Measurements from ENCODE around the gene MET. TPM values are rescaled to one million over a fixed set of nuclear protein-coding genes. Genes with fewer than 3 reads are reported as not detected.

Gene MET
- total and polyA plus RNA-seq, 12 donors, result 3.1 to 23.3 (median 15.0) TPM

- DNase-seq (no peak), ATAC-seq (no peak)
- 78 to 91% methylated on average over 1 of the region's 1 CpG for WGBS, 2 donors
- Histone ChIP-seq H3K4me1 (peaks cover 0 to 17% (median 0%) of the 10 kb centered on the region in 9 donors), H3K27ac (no peak overlapping the region), H3K27me3 (no peaks in the 10 kb centered on the region), H3K4me3 (no peak overlapping the region), H3K36me3 (no peaks in the 10 kb centered on the region), H3K9me3 (no peaks in the 10 kb centered on the region)
- no peak for TF ChIP-seq CTCF (IDR thresholded peaks at IDR 0.05)
- intact Hi-C loops (cut with DNase I), result no loop called here
Measured at GRCh38 chr7:116770941-116771340, 98.9 kb downstream of the MET start.

- no peaks in the 10 kb centered on the region for H3K9me3 ChIP-seq
- 93 to 95% methylated on average over 7 of the region's 7 CpGs for WGBS, 2 donors
- intact Hi-C loops (cut with DNase I), result no loop called here
- ATAC-seq (no peak), DNase-seq (no peak)
- no peaks in the 10 kb centered on the region for H3K27me3 ChIP-seq
- H3K36me3 ChIP-seq, result no peaks in the 10 kb centered on the region
- no peak for TF ChIP-seq CTCF (IDR thresholded peaks at IDR 0.05)
- no peak overlapping the region for H3K4me3 ChIP-seq
- peak overlapping the region in 1 of 10 donors; percentile 6 for H3K27ac ChIP-seq
- peaks cover 0 to 17% (median 0%) of the 10 kb centered on the region in 9 donors for H3K4me1 ChIP-seq
Measured at GRCh38 chr7:116771640-116772039, 99.6 kb downstream of the MET start.

GRCh38 chr7:116772423-116772863 lies 100.4 kb downstream of the MET start:
- ATAC-seq (peak in 4 of 8 donors; percentile 18 to 71 (median 60)), DNase-seq (no peak)
- H3K27me3 ChIP-seq, result no peaks in the 10 kb centered on the region
- H3K9me3 ChIP-seq, result no peaks in the 10 kb centered on the region
- intact Hi-C loops (cut with DNase I), result no loop called here
- H3K36me3 ChIP-seq, result no peaks in the 10 kb centered on the region
- no peak for TF ChIP-seq CTCF (IDR thresholded peaks at IDR 0.05)
- H3K4me3 ChIP-seq, result no peak overlapping the region
- H3K4me1 ChIP-seq, result peaks cover 0 to 17% (median 0%) of the 10 kb centered on the region in 9 donors
- H3K27ac ChIP-seq, result peak overlapping the region in 1 of 10 donors; percentile 6

- Histone ChIP-seq H3K4me3 (no peak overlapping the region), H3K4me1 (peaks cover 0 to 17% (median 0%) of the 10 kb centered on the region in 9 donors), H3K27me3 (no peaks in the 10 kb centered on the region), H3K36me3 (peaks cover 0 to 4% (median 0%) of the 10 kb centered on the region in 9 donors), H3K9me3 (no peaks in the 10 kb centered on the region), H3K27ac (peak overlapping the region in 1 of 10 donors; percentile 6)
- DNase-seq, result no peak
- WGBS, 2 donors, result 89 to 92% methylated on average over 2 of the region's 2 CpGs
- intact Hi-C loops (cut with DNase I), result no loop called here
- TF ChIP-seq CTCF (IDR thresholded peaks at IDR 0.05), result no peak
- ATAC-seq, result no peak
Measured at GRCh38 chr7:116772926-116773749, 101.1 kb downstream of the MET start.

Data from heart right ventricle (tissue), 16 donors.